ENCODE results near the gene GPR132. TPM values are rescaled to one million over a fixed set of nuclear protein-coding genes. Genes with fewer than 3 reads are reported as not detected.
"Not testable (repeated sequence)": the region's sequence is repeated elsewhere in the genome, so short reads cannot be mapped to it uniquely, and the experiment has no call there.

The GPR132 gene
- total RNA-seq, 2 experiments from 2014 or later, result 33.4 to 34.2 TPM

DNA sequence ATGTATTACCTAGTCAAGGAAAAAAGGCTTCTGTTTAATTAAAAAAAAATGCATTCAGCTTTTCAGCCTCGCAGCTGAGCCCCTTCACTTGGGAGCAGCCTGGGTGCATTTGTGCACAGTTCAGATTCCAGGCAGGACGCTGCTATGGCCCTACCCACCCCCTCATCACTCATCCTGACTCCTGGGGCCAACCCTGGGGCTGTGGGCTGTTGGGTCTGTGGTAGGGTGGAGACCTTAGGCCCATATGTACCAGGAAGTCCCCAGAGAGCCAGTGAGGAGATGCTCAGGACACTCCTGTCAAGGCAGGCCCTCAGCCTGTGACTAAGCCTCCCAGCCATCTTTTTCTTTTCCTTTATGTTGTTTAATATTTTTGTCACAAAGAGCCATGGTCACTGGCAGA lies 35.0 kb downstream of the GPR132 start:
- H3K27me3 Mint-ChIP-seq, result peaks cover 4% of the 10 kb centered on the region
- no peak for DNase-seq
- H3K4me1 Mint-ChIP-seq (ENCODE audit: low read depth), result peaks cover 34% of the 10 kb centered on the region
- no peaks in the 10 kb centered on the region for H3K9me3 Mint-ChIP-seq
- no peak overlapping the region for H3K4me3 Mint-ChIP-seq
- intact Hi-C loops (cut with micrococcal nuclease), result no loop called here
- H3K27ac Mint-ChIP-seq, result no peak overlapping the region
- H3K36me3 Mint-ChIP-seq, result no peaks in the 10 kb centered on the region
- ChIA-PET CTCF (interaction anchor here (6.2 kb wide), 1 partner anchor 15 kb away, joined by 46 read pairs; no protein-coding TSS in a partner anchor), POLR2A (no interaction called here)

DNA sequence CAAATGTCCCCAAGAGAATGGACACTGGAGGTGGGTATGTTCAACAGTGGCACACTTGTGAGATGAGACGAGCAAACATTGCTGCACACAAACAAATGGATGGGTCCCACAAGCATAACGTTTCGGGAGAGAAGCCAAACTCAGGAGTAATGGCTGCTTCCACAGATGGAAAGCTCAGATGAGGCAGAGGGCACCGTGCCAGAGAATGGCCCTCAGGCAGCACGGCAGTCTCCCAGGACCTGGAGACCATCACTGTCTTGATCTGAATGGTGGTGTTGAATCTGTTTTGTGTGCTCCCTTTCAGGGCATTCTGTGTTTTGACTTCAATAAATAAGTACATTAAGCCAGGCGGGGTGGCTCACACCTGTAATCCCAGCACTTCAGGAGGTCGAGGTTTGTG lies 35.8 kb downstream of the GPR132 start:
- H3K4me3 Mint-ChIP-seq, result no peak overlapping the region
- H3K27ac Mint-ChIP-seq, result no peak overlapping the region
- H3K4me1 Mint-ChIP-seq (ENCODE audit: low read depth), result peaks cover 39% of the 10 kb centered on the region
- H3K27me3 Mint-ChIP-seq, result peaks cover 4% of the 10 kb centered on the region
- ChIA-PET CTCF (interaction anchor here (0.8 to 6.2 kb wide), 2 partner anchors 15 to 30 kb away, joined by 3 to 46 read pairs; no protein-coding TSS in a partner anchor), POLR2A (no interaction called here)
- no peaks in the 10 kb centered on the region for H3K36me3 Mint-ChIP-seq
- no peak for DNase-seq
- intact Hi-C loops (cut with micrococcal nuclease), result no loop called here
- no peaks in the 10 kb centered on the region for H3K9me3 Mint-ChIP-seq

DNA sequence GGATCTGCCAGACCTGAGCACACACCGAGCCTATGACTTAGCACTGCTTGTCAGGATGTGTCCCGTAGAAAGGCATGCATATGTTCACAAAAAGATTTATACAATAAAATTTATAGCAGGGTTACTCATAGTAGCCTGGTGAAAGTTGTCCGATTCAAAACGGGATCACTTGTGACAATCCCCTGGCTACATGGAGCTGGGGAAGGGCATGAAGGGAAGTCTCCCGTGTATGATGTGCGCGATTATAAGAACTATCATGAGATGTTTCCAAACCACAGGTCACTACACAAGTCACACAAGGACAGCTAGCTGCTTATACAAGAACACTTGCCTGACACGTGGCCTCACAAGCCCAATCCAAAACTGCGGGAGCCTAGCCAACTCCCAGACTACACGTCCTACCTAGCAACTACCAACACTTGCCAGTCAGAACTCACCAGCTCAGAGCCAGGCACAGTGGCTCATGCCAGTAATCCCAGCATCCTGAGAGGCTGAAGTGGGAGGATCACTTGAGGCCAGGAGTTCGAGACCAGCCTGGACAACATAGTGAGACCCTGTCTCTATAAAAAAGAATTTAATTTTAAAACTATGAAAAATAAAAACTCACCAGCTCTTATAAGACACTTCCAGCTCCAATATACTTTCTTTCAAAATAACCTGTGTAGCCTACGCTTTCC lies 36.8 kb downstream of the GPR132 start:
- Mint-ChIP-seq H3K9me3 (no peaks in the 10 kb centered on the region), H3K27ac (no peak overlapping the region), H3K4me1 (ENCODE audit: low read depth) (peaks cover 42% of the 10 kb centered on the region), H3K36me3 (no peaks in the 10 kb centered on the region), H3K27me3 (no peaks in the 10 kb centered on the region), H3K4me3 (no peak overlapping the region)
- ChIA-PET POLR2A (interaction anchor here (1.0 kb wide), 1 partner anchor 31 kb away, joined by 3 read pairs; no protein-coding TSS in a partner anchor), CTCF (interaction anchor here (1.5 to 6.2 kb wide), 2 partner anchors 16 to 54 kb away, joined by 6 to 46 read pairs; no protein-coding TSS in a partner anchor)
- intact Hi-C loops (cut with micrococcal nuclease), result no loop called here
- DNase-seq, result no peak

DNA sequence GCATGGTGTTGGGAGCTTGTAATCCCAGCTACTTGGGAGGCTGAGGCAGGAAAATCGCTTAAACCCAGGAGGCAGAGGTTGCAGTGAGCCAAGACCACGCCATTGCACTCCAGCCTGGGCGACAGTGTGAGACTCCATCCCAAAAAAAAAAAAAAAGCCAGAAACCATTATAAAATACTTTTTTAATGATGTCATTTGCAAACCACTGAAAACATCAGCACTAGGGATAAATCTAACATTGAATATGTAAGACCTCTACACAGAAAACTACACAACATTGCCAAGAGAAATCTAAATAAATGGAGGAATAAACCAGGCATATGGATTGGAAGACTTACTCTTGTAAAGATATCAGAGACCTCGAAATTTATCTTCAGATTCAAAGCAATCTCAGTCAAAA lies 37.5 kb downstream of the GPR132 start:
- H3K27me3 Mint-ChIP-seq; H3K36me3 Mint-ChIP-seq; intact Hi-C loops (cut with micrococcal nuclease); H3K4me3 Mint-ChIP-seq; DNase-seq; H3K9me3 Mint-ChIP-seq; H3K27ac Mint-ChIP-seq: not testable (repeated sequence)
- H3K4me1 Mint-ChIP-seq (ENCODE audit: low read depth), result peaks cover 42% of the 10 kb centered on the region
- POLR2A ChIA-PET, result interaction anchor here (1.0 kb wide), 1 partner anchor 32 kb away, joined by 3 read pairs; no protein-coding TSS in a partner anchor
- CTCF ChIA-PET, result interaction anchor here (1.5 to 6.2 kb wide), 2 partner anchors 17 to 53 kb away, joined by 6 to 46 read pairs; no protein-coding TSS in a partner anchor

DNA sequence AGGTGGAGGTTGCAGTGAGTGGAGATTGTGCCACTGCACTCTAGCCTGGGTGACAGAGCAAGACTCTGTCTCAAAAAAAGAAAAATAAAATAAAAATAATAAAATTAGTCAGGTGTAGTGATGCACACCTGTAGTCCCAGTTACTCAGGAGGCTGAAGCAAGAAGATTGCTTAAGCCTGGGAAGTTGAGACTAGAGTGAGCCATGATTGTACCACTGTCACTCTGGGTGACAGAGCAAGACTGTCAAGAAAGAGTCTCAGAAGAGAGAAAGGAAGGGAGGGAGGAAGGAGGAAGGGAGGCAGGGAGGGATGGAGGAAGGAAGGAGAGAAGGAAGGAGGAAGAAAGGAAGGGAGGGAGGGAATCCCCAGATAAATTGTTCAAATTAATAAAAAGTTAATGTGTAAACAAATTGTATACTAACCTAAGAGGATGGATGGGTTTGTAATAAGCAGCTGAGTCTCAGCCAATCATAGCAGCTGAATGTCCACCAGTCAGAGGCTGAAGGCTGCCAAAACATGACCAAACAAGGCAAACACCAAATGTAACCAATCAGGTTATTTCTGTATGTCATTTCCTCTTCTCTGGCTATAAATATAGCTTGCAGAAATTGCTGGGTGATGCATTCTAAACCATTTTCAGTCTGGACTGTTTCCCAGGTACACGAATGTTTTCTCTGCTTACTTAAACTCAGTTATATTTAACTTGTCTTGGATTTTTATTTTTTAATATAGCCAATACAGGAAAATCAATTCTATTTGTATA lies 38.2 kb downstream of the GPR132 start:
- no peaks in the 10 kb centered on the region for H3K36me3 Mint-ChIP-seq
- H3K4me3 Mint-ChIP-seq, result no peak overlapping the region
- ChIA-PET POLR2A (interaction anchor here (1.7 kb wide), 1 partner anchor 39 kb away, joined by 7 read pairs; the partner anchor contains the start of gene GPR132), CTCF (interaction anchor here (1.0 to 6.2 kb wide), 4 partner anchors 18 to 52 kb away, joined by 4 to 46 read pairs (median 6); no protein-coding TSS in a partner anchor)
- intact Hi-C loops (cut with micrococcal nuclease), result loop anchor here (1.0 kb wide), 2 partner anchors 38 to 43 kb away; partner anchors contain the start of gene GPR132
- no peaks in the 10 kb centered on the region for H3K9me3 Mint-ChIP-seq
- H3K27ac Mint-ChIP-seq, result no peak overlapping the region
- peaks cover 43% of the 10 kb centered on the region for H3K4me1 Mint-ChIP-seq (ENCODE audit: low read depth)
- DNase-seq, result no peak
- no peaks in the 10 kb centered on the region for H3K27me3 Mint-ChIP-seq

DNA sequence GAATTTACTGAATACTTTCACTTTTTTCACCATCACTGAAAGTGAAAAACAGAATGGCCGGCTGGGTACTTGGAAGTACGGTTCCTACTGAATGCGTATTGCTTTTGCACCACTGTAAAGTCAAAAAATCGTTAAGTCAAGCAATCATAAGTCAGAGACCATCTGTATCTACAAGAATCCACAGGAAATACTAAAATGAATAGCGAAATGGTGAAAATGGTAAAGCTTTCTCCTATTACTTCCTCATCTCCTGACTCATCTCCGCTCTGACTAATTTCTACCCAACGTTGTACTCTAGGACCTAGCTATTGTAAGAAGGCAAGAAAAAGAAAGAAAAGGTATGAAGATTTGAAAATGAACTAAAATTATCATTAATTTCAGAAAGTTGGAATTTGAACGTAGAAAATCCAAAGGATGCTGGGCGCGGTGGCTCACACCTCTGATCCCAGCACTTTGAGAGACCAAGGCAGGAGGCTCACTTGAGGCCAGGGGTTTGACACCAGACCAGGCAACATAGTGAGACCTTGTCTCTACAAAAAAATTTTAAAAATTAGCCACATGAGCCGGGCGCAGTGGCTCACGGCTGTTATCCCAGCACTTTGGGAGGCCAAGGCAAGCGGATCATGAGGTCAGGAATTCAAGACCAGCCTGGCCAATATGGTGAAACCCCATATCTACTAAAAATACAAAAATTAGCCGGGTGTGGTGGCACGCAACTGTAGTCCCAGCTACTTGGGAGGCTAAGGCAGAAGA lies 39.0 kb downstream of the GPR132 start:
- peak; percentile 41 for DNase-seq
- ChIA-PET CTCF (interaction anchor here (0.7 to 6.2 kb wide), 6 partner anchors 19 to 51 kb away, joined by 3 to 46 read pairs (median 4); no protein-coding TSS in a partner anchor), POLR2A (interaction anchor here (0.8 to 1.7 kb wide), 2 partner anchors 21 to 40 kb away, joined by 3 to 7 read pairs; partner anchors contain the start of gene GPR132)
- H3K27ac Mint-ChIP-seq, result peak overlapping the region; percentile 81
- intact Hi-C loops (cut with micrococcal nuclease), result loop anchor here (1.0 kb wide), 2 partner anchors 39 to 44 kb away; partner anchors contain the start of gene GPR132
- H3K4me3 Mint-ChIP-seq, result peak overlapping the region; percentile 4
- H3K9me3 Mint-ChIP-seq, result no peaks in the 10 kb centered on the region
- H3K36me3 Mint-ChIP-seq, result no peaks in the 10 kb centered on the region
- peaks cover 48% of the 10 kb centered on the region for H3K4me1 Mint-ChIP-seq (ENCODE audit: low read depth)
- H3K27me3 Mint-ChIP-seq, result no peaks in the 10 kb centered on the region

DNA sequence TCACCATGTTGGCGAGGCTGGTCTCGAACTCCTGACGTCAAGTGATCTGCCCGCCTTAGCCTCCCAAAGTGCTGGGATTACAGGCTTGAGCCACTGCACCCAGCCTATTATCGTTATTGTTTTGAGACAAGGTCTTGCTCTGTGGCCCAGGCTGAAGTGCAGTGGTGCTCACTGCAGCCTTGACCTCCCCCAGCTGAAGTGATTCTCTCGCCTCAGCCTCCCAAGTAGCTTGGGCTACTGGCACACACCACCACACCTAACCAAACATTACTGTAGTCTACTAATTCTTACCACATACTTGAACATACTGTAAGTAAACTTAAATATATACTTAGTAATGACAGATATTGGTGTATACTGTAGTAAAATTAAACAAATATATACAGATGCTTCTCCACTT lies 39.8 kb downstream of the GPR132 start:
- Mint-ChIP-seq H3K4me1 (ENCODE audit: low read depth) (peaks cover 48% of the 10 kb centered on the region), H3K9me3 (no peaks in the 10 kb centered on the region), H3K27me3 (no peaks in the 10 kb centered on the region), H3K36me3 (no peaks in the 10 kb centered on the region), H3K4me3 (no peak overlapping the region), H3K27ac (peak overlapping the region; percentile 81)
- DNase-seq, result no peak
- ChIA-PET CTCF (interaction anchor here (1.7 to 6.2 kb wide), 3 partner anchors 19 to 51 kb away, joined by 4 to 46 read pairs (median 5); no protein-coding TSS in a partner anchor), POLR2A (interaction anchor here (1.7 kb wide), 1 partner anchor 40 kb away, joined by 7 read pairs; the partner anchor contains the start of gene GPR132)
- intact Hi-C loops (cut with micrococcal nuclease), result no loop called here

DNA sequence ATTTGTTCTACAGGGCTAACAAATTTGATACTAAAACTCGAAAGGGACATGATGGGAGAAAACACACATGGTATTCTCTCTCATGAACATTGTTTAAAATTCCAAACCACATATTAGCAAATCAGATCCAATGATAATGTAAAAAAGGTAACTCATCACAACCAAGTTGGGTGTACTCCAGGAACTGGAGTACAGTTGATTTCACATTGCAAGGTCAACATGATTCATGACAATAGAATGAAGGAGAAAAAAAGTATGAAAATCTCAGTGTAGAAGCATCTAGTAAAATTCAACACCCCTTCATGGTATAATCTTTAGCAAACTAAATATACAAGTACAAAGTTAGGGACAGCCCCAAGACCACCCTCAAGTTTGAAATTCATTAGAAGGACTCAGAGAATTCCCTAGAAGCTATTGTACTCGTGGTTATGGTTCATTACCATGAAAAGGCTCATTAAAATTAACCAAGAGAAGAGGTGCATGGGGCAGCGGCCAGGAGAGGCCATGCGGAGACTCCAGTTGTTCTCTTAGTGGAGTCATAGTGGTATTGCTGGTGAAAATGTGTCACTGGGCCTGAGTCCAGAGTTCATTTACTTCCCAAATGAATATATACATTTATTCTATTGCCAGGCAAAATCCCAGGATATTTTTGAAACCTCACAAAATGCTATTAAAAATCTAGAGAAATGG lies 41.3 kb downstream of the GPR132 start:
- ChIA-PET POLR2A (no interaction called here), CTCF (interaction anchor here (6.2 kb wide), 1 partner anchor 21 kb away, joined by 46 read pairs; no protein-coding TSS in a partner anchor)
- Mint-ChIP-seq H3K4me1 (ENCODE audit: low read depth) (peaks cover 56% of the 10 kb centered on the region), H3K9me3 (no peaks in the 10 kb centered on the region), H3K27me3 (no peaks in the 10 kb centered on the region), H3K36me3 (peaks cover 14% of the 10 kb centered on the region), H3K4me3 (no peak overlapping the region), H3K27ac (peak overlapping the region; percentile 61)
- DNase-seq, result no peak
- intact Hi-C loops (cut with micrococcal nuclease), result no loop called here

DNA sequence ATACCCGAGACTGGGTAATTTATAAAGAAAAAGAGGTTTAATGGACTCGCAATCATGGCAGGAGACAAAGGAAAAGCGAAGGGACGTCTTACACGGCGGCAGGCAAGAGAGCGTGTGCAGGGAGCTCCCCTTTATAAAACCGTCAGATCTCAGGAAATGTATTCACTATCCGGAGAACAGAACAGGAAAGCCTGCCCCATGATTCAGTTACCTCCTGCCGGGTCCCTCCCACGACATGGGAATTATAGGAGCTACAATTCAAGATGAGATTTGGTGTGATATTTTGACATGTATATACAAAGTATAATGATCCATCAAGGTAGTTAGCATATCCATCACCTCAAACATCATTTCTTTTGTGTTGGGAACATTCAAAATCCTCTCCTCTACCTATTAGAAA lies 42.1 kb downstream of the GPR132 start:
- H3K4me1 Mint-ChIP-seq (ENCODE audit: low read depth), result peaks cover 64% of the 10 kb centered on the region
- POLR2A ChIA-PET, result no interaction called here
- intact Hi-C loops (cut with micrococcal nuclease), result no loop called here
- H3K9me3 Mint-ChIP-seq, result no peaks in the 10 kb centered on the region
- H3K36me3 Mint-ChIP-seq, result peaks cover 19% of the 10 kb centered on the region
- peak overlapping the region; percentile 61 for H3K27ac Mint-ChIP-seq
- CTCF ChIA-PET, result interaction anchor here (10.2 kb wide), 1 partner anchor 21 kb away, joined by 75 read pairs; no protein-coding TSS in a partner anchor
- no peak overlapping the region for H3K4me3 Mint-ChIP-seq
- no peak for DNase-seq
- H3K27me3 Mint-ChIP-seq, result no peaks in the 10 kb centered on the region

DNA sequence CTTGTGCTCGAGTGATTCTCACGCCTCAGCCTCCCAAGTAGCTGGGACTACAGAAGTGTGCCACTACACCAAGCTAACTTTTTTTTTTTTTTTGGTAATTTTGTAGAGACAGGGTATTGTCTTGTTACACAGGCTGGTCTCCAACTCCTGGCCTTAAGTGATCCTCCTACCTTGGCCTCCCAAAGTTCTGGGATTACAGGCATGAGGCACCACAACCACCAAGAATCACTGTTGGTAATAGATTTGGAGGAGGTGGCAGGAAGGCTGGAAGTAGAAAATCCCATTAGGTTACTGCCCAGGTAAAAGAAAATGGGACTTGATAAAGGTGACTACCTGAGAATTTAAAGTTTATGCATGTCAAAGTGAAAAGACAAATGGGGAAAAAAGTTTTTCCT lies 43.0 kb downstream of the GPR132 start:
- Mint-ChIP-seq H3K4me1 (ENCODE audit: low read depth) (peaks cover 71% of the 10 kb centered on the region), H3K36me3 (peaks cover 25% of the 10 kb centered on the region), H3K27me3 (no peaks in the 10 kb centered on the region), H3K9me3 (no peaks in the 10 kb centered on the region), H3K27ac (peak overlapping the region; percentile 84), H3K4me3 (peak overlapping the region; percentile 93)
- no peak for DNase-seq
- ChIA-PET POLR2A (interaction anchor here (1.4 to 2.6 kb wide), 2 partner anchors 34 to 43 kb away, joined by 3 to 16 read pairs; partner anchors contain the start of gene GPR132), CTCF (interaction anchor here (0.6 to 10.2 kb wide), 3 partner anchors 22 to 277 kb away, joined by 4 to 75 read pairs (median 5); no protein-coding TSS in a partner anchor)
- intact Hi-C loops (cut with micrococcal nuclease), result no loop called here
